Testis (tissue), 2 donors: Measurements from ENCODE around the gene CDC14A.

Experiments
- POLR2A ChIP-seq: fragments of 450-650 bp; IDR thresholded peaks from one replicate; pipeline ENCODE4 v1.6.1; 2017; ENCODE audit warnings: antibody characterized with exemption, mild to moderate bottlenecking, moderate library complexity
- TF ChIP-seq, protein P1 (sequence below), 3 experiments: fragments of 450-650 bp in 2 of 3; fragments of 200-600 bp in 1 of 3; sonication (generic) in 1 of 3; IDR thresholded peaks; one replicate each; pipeline ENCODE4 v1.5.1; 2016 to 2019; ENCODE audit warnings: antibody characterized with exemption in 3 of 3, mild to moderate bottlenecking in 2 of 3, moderate library complexity in 1 of 3

DNA sequence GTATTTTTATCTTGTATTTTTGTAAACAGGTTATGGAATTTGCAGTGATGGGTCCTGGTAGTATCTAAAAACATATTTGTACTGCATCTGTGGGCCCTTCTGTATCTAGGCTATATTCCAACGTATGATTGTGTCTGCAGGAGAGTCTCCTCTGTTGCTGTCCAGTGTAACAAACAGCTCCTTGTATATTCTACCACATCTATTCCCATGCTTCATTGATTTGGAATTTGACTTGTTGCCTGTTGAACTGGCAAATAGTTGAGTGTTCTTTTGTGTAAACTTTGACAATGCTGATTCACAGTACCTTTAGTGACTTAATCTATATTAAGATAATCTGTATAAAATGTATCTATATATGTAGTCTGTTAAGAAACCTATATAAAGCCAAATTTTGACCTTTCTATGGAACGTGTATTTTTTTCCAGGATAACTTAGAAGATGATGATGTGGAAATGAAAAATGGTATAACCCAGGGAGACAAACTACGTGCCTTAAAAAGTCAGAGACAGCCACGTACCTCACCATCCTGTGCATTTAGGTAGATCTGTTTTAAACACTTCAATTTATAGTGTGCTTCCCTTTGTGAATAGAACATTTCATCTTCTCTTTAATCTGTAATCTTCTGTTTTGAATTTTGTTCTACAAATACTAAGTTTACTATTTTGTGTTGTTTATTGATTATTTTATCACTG is 142.2 kb downstream of the CDC14A start:
- no peak for TF ChIP-seq POLR2A
- TF ChIP-seq, protein P1, sequence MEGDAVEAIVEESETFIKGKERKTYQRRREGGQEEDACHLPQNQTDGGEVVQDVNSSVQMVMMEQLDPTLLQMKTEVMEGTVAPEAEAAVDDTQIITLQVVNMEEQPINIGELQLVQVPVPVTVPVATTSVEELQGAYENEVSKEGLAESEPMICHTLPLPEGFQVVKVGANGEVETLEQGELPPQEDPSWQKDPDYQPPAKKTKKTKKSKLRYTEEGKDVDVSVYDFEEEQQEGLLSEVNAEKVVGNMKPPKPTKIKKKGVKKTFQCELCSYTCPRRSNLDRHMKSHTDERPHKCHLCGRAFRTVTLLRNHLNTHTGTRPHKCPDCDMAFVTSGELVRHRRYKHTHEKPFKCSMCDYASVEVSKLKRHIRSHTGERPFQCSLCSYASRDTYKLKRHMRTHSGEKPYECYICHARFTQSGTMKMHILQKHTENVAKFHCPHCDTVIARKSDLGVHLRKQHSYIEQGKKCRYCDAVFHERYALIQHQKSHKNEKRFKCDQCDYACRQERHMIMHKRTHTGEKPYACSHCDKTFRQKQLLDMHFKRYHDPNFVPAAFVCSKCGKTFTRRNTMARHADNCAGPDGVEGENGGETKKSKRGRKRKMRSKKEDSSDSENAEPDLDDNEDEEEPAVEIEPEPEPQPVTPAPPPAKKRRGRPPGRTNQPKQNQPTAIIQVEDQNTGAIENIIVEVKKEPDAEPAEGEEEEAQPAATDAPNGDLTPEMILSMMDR (IDR thresholded peaks at IDR 0.05), result no peak
